PC-9 (cell line): Measurements from ENCODE around the gene USP37. TPM values are rescaled to one million over a fixed set of nuclear protein-coding genes. Genes with fewer than 3 reads are reported as not detected.

Experiments used
- BruUV-seq: library from RNA; stranded (reverse); fragments of 400-500 nt; replicated peaks from 2 replicates; lab custom pipeline; 2021; lab: Mats Ljungman, UMichigan
- CTCF ChIA-PET: fragments of 300-600 bp; sonication (Branson Sonifier 250); formaldehyde crosslinking; loops from one replicate; lab custom pipeline; 2022; ENCODE audit warnings: antibody characterized with exemption; lab: Charles Lee
- POLR2A ChIA-PET: fragments of 300-600 bp; sonication (Branson Sonifier 250); formaldehyde crosslinking; loops from one replicate; lab custom pipeline; 2022; ENCODE audit warnings: antibody characterized with exemption; ENCODE audit not compliant: unreplicated experiment; lab: Charles Lee
- DNase-seq, 2 experiments: peaks; one replicate each; pipeline versions ENCODE4 v3.0.0 to v3.0.0-alpha.2; 2015 to 2022; ENCODE audit warnings: mixed read lengths in 1 of 2
- H2AFZ ChIP-seq: fragments of 200-600 bp; sonication (generic); 2 replicates; pipeline ENCODE4 v1.8.1; 2017; ENCODE audit warnings: antibody characterized with exemption
- H3F3A ChIP-seq: fragments of 200-600 bp; sonication (generic); 2 replicates; pipeline ENCODE4 v1.8.1; 2017; ENCODE audit warnings: antibody characterized with exemption, mild to moderate bottlenecking, low read depth; ENCODE audit not compliant: insufficient read depth
- H3K27ac ChIP-seq: fragments of 200-600 bp; sonication (generic); 2 replicates; pipeline ENCODE4 v1.6.1; 2016; ENCODE audit warnings: mixed run types
- H3K27me3 ChIP-seq: fragments of 200-600 bp; sonication (generic); 2 replicates; pipeline ENCODE4 v1.6.1; 2016; ENCODE audit warnings: low read depth, mixed run types; ENCODE audit not compliant: insufficient read depth
- H3K36me3 ChIP-seq: fragments of 200-600 bp; sonication (generic); 2 replicates; pipeline ENCODE4 v1.6.1; 2016; ENCODE audit warnings: low read depth, mixed run types
- H3K4me1 ChIP-seq: fragments of 200-600 bp; sonication (generic); replicated peaks from 2 replicates; pipeline ENCODE4 v1.6.1; 2016; ENCODE audit warnings: mixed run types; ENCODE audit not compliant: insufficient read depth
- H3K4me2 ChIP-seq: fragments of 200-600 bp; sonication (generic); 2 replicates; pipeline ENCODE4 v1.6.1; 2017; ENCODE audit warnings: mixed run types
- H3K4me3 ChIP-seq: fragments of 200-600 bp; sonication (generic); 2 replicates; pipeline ENCODE4 v1.6.1; 2016; ENCODE audit warnings: mixed run types
- H3K79me2 ChIP-seq: fragments of 200-600 bp; sonication (generic); 2 replicates; pipeline ENCODE4 v1.6.1; 2017; ENCODE audit warnings: low read depth, mixed run types
- H3K9me2 ChIP-seq: fragments of 200-600 bp; sonication (generic); 2 replicates; pipeline ENCODE4 v1.8.1; 2017; ENCODE audit warnings: mild to moderate bottlenecking; ENCODE audit not compliant: insufficient read depth
- H3K9me3 ChIP-seq: fragments of 200-600 bp; sonication (generic); 2 replicates; pipeline ENCODE4 v1.8.1; 2016; ENCODE audit warnings: low read depth; ENCODE audit not compliant: insufficient read depth
- H4K20me1 ChIP-seq: fragments of 200-600 bp; sonication (generic); 2 replicates; pipeline ENCODE4 v1.8.1; 2017; ENCODE audit not compliant: insufficient read depth
- CTCF ChIP-seq: fragments of 200-600 bp; sonication (generic); conservative IDR thresholded peaks from 2 replicates; pipeline ENCODE4 v1.6.1; 2017; ENCODE audit warnings: mixed run types, antibody characterized with exemption, mild to moderate bottlenecking, moderate library complexity
- EZH2 ChIP-seq: fragments of 200-600 bp; sonication (generic); IDR thresholded peaks from 2 replicates; pipeline ENCODE4 v1.8.0; 2017; ENCODE audit warnings: antibody characterized with exemption, low read depth
- intact Hi-C: fragments of 100-400 bp; cut with micrococcal nuclease; formaldehyde crosslinking; loops from one replicate; pipeline ENCODE4 v1.10.0; 2022; ENCODE audit not compliant: unreplicated experiment
- total RNA-seq: library from RNA; stranded (reverse); gene quantifications from 2 replicates; pipeline ENCODE4 v1.2.3, GENCODE V29; 2021

The USP37 gene
- total RNA-seq, 1 experiment from 2014 or later = 15.4 TPM

- intact Hi-C loops = no loop called here
- Histone ChIP-seq H3K4me2 (no peak overlapping the region), H2AFZ (no peak overlapping the region), H4K20me1 (no peaks in the 10 kb centered on the region), H3F3A (no peaks in the 10 kb centered on the region), H3K4me1 (no peaks in the 10 kb centered on the region), H3K27me3 (0 out of 2 replicates have a peak, but pooled peaks cover 5% of the 10 kb centered on the region), H3K9me3 (no peaks in the 10 kb centered on the region), H3K27ac (no peak overlapping the region), H3K36me3 (no peaks in the 10 kb centered on the region), H3K79me2 (no peaks in the 10 kb centered on the region), H3K4me3 (no peak overlapping the region), H3K9me2 (no peaks in the 10 kb centered on the region)
- DNase-seq = no peak
- ChIA-PET POLR2A (no interaction called here), CTCF (no interaction called here)
- no TSS peak for BruUV-seq
- TF ChIP-seq EZH2 (no peak), CTCF (no peak)
Observed at GRCh38 chr2:218429911-218430692, 138.0 kb downstream of the USP37 start.

GRCh38 chr2:218428846-218429558 is 139.1 kb downstream of the USP37 start:
- no peak overlapping the region for H3K4me3 ChIP-seq
- no peak overlapping the region for H3K27ac ChIP-seq
- TF ChIP-seq EZH2 (no peak), CTCF (no peak)
- no peak overlapping the region for H2AFZ ChIP-seq
- H3K27me3 ChIP-seq = 0 out of 2 replicates have a peak, but pooled peaks cover 5% of the 10 kb centered on the region
- H3K9me2 ChIP-seq = no peaks in the 10 kb centered on the region
- intact Hi-C loops = no loop called here
- H4K20me1 ChIP-seq = no peaks in the 10 kb centered on the region
- no peaks in the 10 kb centered on the region for H3F3A ChIP-seq
- H3K79me2 ChIP-seq = no peaks in the 10 kb centered on the region
- CTCF ChIA-PET = no interaction called here
- H3K4me1 ChIP-seq = no peaks in the 10 kb centered on the region
- H3K9me3 ChIP-seq = no peaks in the 10 kb centered on the region
- no peaks in the 10 kb centered on the region for H3K36me3 ChIP-seq
- POLR2A ChIA-PET = no interaction called here
- no peak overlapping the region for H3K4me2 ChIP-seq
- no peak for DNase-seq
- BruUV-seq = no TSS peak

GRCh38 chr2:218427741-218428140 is 140.4 kb downstream of the USP37 start:
- no peak overlapping the region for H3K4me2 ChIP-seq
- no peaks in the 10 kb centered on the region; the same call in 1 of the 2 replicates for H3F3A ChIP-seq
- no peak for DNase-seq
- no peaks in the 10 kb centered on the region for H3K9me3 ChIP-seq
- H3K4me3 ChIP-seq = no peak overlapping the region
- TF ChIP-seq EZH2 (no peak), CTCF (no peak)
- no peaks in the 10 kb centered on the region for H3K79me2 ChIP-seq
- intact Hi-C loops = no loop called here
- H4K20me1 ChIP-seq = no peaks in the 10 kb centered on the region
- H3K27ac ChIP-seq = no peak overlapping the region
- H3K27me3 ChIP-seq = 0 out of 2 replicates have a peak, but pooled peaks cover 5% of the 10 kb centered on the region
- no peaks in the 10 kb centered on the region for H3K36me3 ChIP-seq
- no TSS peak for BruUV-seq
- H2AFZ ChIP-seq = no peak overlapping the region
- CTCF ChIA-PET = no interaction called here
- no peaks in the 10 kb centered on the region for H3K4me1 ChIP-seq
- POLR2A ChIA-PET = interaction anchor here (0.7 kb wide), 1 partner anchor 14 kb away, joined by 4 read pairs; no protein-coding TSS in a partner anchor
- no peaks in the 10 kb centered on the region for H3K9me2 ChIP-seq
